Hypothalamus (tissue), 51 donors: ENCODE results near the gene GRAMD2A.
"Not testable (repeated sequence)": the region's sequence is repeated elsewhere in the genome, so short reads cannot be mapped to it uniquely, and the experiment has no call there.

Experiments
- DNase-seq, 51 donors: peaks; one replicate each; lab custom pipeline; 2025; lab: John Stamatoyannopoulos, UW

Gene GRAMD2A

DNA sequence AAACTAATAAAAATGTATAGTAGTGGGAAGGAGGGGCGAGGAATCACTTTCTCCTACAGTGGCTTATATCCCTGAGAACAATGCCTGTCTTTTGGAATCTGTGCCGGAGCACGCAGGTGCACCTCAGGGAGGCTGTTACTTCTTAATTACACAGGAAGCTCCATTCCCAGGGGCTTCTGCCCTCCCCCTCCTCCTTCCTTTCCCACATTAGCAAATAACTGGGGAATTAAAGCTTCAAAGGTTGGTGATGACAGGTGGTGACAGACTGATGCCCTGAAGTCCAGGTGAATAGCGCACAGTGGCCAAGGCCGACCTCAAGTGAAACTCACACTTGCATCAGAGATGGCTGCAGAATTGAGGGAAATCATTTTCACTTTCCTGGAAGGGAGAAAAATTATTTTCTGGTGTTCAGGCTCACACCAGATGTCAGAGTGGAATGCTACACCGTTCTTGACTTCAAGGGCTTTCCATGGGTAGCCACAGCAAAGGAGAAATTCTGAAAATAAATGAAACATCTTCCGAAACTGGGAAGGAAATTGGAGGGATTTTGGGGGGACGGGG, 3.7 kb downstream of the GRAMD2A start:
- no peak for DNase-seq

DNA sequence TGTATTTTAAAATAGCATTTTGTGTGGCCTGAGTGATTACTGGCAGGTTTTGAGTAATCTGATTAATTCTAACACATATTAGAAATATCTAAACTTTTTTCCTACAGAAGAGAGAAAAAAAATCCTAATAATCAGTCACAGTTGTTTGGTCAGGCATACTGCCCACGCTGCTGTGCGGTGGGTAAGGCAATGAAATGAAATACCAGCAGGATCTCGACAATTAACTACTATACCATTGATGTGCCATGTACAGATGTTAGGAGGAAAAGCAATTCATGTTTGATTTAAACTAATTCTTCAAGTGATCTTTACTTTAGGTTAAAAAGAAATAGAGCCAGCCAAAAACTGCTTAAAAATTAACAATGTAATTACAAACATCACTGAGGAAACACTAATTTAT, 5.2 kb downstream of the GRAMD2A start:
- DNase-seq = no peak

DNA sequence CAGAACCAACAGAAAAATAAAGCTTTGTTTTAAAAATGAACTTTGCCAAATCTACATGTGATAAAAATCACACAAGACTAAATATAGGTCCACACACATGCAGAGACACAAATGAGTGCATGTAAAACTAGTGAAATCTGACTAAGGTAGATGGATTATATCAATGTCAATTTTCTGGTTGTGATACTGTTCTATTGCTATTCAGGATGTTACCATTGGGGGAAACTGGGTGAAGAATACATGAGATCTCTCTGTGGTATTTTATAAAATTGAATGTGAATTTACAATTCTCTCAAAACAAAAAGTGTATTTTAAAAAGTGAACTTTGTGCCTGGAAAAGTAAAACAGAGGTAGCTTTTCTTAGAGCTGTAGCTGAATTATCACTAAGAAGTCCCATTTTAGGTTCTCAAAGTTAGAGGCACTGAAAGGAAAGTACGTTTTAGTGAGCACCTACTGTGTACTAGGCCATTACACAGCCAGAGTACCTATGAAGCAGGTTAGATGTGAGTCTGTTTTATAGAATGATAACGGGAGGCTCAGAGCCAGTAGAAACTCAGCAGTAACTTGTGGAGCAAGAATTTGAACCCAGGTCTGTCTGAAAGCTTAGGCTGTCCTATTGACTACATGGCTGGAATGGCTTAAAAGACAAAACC, 8.2 kb downstream of the GRAMD2A start:
- no peak for DNase-seq

DNA sequence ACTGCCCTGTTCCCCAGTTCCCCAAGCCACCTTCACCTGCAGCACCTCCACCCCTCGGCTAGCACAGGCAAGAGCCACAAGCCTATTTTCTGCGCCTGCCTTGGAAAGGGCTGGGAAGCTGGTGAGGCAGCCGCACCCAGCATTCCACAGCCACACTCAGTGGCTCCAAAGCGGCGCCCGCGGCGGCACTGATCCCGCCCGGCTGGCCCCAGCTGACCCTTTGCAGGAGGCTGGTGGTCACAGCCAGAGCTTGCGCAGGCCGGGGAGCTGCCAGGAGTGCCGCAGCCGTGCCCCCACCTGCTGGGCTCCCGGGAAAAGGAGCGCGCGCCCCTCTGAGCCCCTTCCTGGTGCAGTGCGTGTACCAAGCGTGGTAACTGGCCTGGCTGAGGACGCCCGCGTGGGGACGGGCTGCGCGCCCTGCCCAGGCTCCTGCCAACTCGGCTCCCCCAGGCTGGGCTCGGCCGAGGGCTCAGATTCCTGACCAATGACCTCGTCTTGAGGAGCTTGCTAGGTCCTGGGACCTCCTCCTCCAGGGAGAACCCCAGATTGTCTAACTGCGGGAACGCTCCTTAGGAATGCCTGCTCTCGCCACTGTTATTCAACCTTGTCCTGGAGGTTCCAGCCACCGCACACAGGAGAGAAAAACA, 13.3 kb downstream of the GRAMD2A start:
- peak in 23 of 51 donors; percentile 11 to 63 (median 36) for DNase-seq

DNA sequence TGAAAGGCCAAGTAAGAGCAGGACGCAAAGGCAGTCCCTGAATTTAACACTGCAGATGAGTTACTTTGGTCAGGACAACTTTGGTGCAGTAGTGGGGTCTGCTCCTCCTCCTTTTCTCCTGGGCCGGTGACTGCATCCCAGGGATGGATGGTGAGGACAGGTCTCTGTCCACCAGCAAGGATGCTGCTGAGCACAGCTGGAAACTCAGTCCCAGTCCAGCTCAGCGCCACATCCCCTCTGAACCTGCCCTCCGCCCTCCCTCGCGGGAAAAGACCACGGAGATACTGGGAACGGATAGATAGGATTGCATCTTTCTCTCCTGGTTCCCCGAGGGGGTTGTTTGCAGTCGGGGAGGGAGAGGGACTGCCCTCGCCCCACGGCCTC, 13.8 kb downstream of the GRAMD2A start:
- no peak for DNase-seq

DNA sequence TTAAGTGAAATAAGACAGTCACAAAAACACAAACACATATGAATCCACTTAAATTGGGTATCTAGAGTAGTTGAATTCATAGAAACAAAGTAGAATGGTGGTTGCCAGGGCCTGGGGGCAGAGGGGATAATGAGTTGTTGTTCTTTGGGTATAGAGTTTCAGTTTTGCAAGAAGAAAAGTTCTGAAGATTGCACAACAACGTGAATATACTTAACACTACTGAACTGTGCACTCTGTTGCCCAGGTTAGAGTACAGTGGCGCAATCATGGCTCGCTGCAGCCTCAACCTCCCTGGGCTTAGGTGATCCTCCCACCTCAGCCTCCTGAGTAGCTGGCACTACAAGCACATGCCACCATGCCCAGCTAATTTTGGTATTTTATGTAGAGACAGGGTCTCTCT, 14.9 kb downstream of the GRAMD2A start:
- DNase-seq = no peak

DNA sequence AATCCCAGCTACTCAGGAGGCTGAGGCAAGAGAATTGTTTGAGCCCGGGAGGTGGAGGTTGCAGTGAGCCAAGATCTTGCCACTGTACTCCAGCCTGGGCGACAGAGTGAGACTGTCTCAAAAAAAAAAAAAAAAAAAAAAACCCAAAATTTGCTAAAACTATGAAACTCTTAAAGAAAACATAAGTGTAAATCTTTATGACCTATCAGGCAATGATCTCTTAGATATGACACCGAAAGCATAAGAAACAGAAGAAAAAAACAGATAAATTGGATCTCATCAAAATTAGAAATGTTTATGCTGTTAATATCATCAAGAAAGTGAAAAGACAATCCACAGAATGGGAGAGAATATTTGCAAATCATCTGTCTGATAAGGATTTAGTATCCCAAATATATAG, 15.3 kb downstream of the GRAMD2A start:
- no peak for DNase-seq

DNA sequence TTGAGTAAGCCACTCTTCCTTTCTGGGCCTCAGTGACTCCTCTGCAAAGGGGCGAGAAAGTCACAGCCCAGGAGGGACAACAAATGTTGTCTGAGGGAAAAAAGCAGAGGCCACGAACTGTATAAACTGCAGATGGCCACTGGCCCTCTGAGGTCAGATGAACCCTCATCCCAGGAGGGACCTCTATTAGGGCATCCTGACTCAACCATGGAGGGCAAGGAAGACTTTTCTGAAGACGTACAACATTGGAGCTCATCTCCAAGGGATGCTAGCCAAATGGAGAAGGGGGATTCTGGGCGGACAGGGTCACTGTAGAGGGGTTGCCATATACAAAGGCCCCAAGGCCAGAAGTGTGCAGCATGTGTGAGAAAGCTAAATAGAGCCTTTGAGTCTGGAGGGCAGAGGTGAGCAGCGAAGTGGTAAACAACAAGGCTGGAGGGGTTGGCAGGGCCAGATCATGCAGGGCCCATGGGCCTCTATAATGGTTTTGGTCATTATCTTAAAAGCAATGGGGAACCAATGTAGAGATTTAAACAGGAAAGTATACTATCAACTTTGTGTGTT, 16.7 kb downstream of the GRAMD2A start:
- DNase-seq = no peak

DNA sequence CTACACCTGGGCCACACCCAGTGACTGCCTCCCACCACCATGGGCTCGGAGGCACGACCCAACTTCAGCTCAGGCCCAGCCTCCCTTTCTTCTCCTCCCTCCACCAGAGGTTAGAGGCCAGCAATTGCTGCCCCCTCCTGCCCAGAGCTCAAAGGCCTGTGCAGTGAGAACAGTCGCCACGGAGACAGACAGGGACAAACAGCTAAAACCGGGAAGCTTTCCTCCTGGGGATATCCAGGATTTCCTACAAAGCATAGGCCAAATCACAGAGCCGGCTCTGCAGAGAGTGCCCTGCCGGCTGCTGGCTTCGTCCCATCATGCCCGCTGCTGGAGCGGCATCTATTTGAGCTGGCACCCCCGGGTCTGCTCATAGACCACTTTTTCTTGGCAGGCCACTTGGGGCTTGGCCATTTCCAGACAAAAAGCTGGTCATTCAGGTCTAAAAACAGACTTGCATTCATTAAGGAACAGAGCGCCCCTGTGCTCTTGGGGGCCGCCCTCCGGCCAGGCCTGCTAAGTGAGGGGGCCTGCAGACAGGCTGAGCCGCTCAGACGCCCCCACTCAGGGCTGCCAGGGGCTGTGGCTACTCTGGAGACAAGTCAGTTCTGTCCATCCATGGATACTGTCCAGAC, 17.5 kb downstream of the GRAMD2A start:
- DNase-seq = peak in 45 of 51 donors; percentile 16 to 93 (median 75)

DNA sequence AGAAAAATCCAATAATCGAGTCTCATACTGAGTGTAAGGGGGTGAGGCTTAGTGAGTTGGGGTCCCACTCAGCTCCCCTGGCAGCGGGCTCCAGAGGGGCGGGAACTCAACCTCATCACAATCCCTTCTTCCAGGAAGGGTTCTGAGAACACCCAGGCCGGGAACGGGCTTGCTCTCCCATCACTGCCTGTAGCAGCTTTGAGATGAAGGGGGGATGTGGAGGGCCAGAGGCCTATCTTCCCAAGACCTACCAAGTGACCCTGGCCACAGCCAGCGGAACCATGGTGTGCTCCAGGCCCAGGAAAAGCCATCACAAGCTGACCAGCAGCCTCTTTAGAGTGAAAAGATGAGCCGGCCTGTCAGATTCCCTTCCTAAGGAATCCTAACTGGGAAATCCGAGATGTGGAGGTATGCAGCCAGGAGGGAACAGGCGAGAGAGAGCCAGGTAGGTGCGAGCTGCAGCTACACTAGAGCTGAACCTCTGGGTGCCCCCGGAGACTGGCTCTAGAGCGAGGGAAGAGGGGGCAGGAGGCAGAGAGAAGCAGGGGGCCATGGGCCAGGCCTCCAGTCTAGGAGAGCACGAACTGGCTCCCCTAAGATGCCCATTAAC, 18.5 kb downstream of the GRAMD2A start:
- DNase-seq = no peak

DNA sequence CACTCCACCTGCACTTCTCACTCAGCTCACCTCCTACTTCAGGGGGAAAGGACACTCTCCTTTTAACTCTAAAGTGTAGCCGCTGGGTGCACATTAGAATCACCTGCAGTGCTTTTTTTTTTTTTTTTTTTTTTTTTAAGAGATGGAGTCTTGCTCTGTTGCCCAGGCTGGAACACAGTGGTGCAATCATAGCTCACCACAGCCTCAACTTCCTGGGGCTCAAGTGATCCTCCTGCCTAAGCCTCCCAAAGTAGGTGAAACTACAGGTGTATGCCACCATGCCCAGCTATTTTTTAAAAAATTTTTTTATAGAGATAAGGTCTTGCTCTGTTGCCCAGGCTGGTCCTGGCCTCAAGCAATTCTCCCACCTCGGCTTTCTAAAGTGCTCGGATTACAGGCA, 20.8 kb downstream of the GRAMD2A start:
- no peak for DNase-seq

DNA sequence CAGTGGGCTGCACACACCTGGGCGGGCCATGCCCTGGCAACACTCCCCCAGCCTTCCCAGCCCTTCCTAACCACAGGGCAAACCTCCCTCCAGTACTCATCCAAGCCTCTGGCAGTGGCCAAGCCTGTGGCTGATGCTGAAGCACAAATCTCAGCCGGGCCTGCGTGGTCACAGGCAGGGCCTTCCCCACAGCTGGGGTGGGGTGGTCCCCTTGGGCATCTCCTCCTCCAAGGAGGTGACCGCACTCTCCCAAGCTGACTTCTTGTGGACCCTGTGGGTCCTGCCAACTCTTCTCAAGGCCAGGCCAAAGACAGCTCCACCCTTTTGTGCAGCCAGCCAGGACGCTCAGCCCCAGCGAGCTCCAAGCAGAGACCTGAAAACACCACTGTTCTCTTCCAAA, 21.4 kb downstream of the GRAMD2A start:
- peak in 16 of 51 donors; percentile 20 to 69 (median 46) for DNase-seq

DNA sequence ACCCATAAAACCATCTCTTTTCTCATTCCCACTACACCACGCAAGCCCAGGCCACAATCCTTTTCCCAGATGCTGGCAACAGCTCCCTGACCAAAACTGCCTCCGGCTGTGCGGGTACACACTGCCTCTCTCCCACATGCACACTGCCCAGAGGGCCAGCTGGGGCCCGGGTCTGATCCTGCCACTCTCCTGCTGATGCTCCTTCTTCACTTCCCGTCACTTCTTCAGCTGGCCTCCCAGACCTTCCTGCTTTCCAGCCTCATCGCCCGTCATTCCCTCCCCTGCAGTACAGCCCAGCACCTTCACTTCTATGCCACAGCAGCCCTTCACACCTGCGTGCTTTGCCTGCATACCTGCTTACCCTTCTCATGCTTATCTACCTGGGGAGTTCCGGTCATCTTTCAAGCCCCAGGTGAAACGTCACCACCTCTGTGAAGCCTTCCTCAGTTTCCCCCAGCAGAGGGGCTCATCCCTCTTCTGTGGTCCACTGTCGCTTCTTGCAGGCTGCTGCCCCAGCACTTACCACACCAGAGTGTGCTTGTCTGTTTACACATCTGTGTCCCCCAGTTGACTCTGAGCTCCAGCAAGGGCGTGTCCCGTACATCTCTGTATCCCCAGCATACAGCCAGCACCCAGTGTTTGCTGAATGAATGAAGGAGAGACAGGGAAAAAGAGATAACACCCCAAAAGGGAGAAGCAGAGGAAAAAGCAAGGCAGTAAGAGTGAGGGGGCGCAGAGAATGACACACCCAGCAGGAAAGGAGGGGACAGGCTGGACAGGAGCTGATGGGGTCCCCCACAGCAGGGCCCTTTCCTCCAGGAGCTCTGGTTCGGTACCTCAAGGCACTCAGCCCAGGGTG, 22.2 kb downstream of the GRAMD2A start:
- no peak for DNase-seq

DNA sequence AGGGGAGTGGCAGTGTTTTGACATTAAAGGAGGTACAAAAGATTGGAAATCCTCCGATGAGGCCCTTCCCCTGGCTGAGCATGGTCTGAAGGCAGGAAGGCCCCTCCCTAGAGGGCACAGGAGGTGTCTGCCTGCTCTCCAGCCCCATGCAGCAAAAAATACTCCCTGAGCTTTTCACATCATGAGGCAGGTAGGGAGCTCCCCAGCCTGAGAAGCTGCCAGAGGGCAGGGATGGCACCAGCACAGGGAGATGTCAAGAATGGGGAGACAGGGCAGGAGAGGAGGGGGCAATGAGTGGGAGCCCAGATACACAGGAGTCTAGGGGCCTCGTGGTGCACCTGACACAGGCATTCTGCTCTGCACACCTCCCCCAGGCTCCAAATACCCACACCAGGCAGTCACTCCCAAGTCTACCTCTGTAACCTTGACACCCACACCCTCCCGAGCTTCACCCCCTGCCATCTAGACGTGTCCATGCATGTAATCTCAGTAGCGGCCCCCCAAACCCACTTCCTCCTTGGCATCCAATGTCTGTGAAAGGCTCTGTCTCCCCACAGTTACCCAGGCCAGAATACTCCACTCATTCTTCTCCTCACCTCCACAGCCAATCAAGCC, 22.9 kb downstream of the GRAMD2A start:
- no peak for DNase-seq

DNA sequence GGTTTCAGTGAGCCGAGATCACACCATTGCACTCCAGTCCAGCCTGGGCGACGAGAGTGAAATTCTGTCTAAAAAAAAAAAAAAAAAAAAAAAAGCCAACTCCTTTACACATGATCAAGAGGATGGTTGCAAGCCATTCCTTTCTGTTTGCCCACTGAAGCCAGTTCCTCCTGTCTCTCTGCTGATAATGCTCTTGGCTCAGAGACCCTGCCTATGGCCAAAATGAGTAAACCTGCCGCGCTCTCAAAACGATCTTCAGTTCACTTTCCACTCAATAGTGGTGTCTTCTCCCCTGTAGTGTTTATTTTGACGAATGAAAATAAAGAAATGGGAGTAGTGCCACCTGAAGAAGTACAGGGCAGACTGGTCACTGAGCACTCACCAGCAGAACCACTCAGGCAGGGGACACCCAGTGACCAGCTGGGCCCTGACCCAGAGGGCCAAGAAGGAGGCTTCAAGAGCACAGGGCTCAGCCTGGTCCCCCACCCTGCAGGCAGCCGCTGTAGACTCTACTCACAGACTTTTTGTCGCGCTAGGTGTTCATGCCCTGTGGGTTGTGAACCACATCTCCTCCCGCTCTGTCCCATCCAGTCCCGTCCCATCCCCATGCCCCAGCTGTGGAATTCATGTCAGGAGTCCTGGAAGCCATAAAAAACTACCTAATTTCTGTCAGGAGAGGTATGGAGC, 23.6 kb downstream of the GRAMD2A start:
- no peak for DNase-seq

DNA sequence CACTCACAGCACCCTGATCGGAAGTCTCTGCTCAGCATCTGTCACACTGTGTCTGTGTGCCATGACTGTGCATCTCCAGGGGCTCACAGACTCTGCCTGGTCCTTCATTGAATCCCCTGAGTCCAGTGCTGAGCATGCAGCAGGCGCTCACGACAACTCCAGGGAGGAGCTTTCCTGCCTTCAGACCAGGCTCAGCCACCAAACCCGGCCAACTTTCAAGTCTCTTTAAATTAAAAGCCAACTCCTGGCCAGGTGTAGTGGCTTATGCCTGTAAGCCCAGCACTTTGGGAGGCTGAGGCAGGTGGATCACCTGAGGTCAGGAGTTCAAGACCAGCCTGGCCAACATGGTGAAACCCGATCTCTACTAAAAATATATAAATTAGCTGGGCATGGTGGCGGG, 24.2 kb downstream of the GRAMD2A start:
- DNase-seq = no peak

DNA sequence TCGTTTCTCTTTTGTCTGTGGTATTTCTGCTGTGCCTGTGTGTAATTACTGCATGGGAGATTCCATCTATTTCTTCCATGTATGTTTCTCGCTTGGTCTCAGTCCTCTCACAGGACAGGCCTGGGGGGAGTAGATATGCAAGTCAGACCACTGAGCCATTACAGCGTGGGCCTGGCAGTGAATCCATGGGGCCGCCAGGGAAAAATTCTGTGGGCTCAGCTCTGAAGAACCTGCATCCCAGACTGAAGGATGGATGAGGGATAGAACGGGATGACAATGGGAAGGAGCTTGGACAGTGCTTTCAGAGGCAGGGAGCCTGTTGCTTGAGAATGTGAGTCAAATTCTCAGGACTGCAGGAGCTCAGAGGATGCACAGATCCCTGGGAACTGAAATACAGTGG, 24.8 kb downstream of the GRAMD2A start:
- no peak for DNase-seq

DNA sequence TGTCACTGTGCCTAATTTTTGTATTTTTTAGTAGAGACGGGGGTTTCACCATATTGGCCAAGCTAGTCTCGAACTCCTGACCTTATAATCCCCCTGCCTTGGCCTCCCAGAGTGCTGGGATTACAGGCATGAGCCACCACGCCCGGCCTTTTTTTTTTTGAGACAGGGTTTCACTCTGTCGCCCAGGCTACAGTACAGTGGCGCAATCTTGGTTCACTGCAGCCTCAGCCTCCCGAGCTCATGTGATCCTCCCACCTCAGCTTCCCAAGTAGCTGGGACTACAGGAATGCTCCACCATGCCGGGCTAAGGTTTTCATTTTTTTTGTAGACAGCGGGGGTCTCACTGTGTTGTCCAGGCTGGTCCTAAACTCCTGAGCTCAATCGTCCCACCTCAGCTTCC, 25.6 kb downstream of the GRAMD2A start:
- not testable (repeated sequence) for DNase-seq

DNA sequence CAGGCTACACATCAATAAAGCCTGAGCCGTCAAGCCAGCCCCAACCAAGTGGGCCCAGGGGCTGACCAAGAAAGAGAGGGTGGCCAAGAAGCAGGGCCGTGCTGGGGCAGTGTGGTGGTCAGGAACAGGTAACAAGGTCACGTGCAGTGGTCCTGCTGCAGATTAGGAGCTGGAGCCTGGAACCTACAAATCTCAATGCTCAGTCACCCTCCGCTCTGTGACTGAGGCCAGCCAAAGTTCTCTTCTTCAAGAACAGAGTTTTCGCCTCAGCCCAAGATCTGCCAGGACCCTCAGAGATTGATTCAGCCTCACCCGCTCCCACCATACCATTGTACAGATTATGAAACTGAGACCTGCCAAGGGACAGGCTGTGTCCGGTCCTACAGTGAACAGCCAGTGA, 26.9 kb downstream of the GRAMD2A start:
- no peak for DNase-seq
